Activated CD4-positive, alpha-beta T cell treated with anti-CD3 and anti-CD28 coated beads, Interleukin-2, amount 10 ng/mL, durations not matched to agents 7 days and 5 days (primary cell): ENCODE measurements around the gene MINDY4. TPM values are rescaled to one million over a fixed set of nuclear protein-coding genes. Genes with fewer than 3 reads are reported as not detected.
A peak's percentile ranks its signal among the peaks of the same experiment; 100 is the strongest.

Experiments used
- CTCF ChIA-PET: fragments of 350-600 bp; sonication (Branson Sonifier 250); formaldehyde crosslinking; loops from one replicate; lab custom pipeline; 2021; ENCODE audit warnings: antibody characterized with exemption; lab: Charles Lee
- POLR2A ChIA-PET: fragments of 350-600 bp; sonication (Branson Sonifier 250); formaldehyde crosslinking; loops from one replicate; lab custom pipeline; 2021; ENCODE audit warnings: antibody characterized with exemption; lab: Charles Lee
- DNase-seq: peaks from one replicate; pipeline ENCODE4 v3.0.0-alpha.2; 2020
- H3K27ac Mint-ChIP-seq: one replicate; pipeline ENCODE4 v1.8.0; 2021; ENCODE audit warnings: mild to moderate bottlenecking, moderate library complexity, mixed read lengths
- H3K27me3 Mint-ChIP-seq: one replicate; pipeline ENCODE4 v1.8.0; 2021; ENCODE audit warnings: mixed read lengths
- H3K36me3 Mint-ChIP-seq: one replicate; pipeline ENCODE4 v1.8.0; 2021; ENCODE audit warnings: low read depth, mixed read lengths
- H3K4me1 Mint-ChIP-seq: one replicate; pipeline ENCODE4 v1.8.0; 2021; ENCODE audit warnings: mixed read lengths
- H3K4me3 Mint-ChIP-seq: one replicate; pipeline ENCODE4 v1.8.0; 2021; ENCODE audit warnings: mild to moderate bottlenecking, moderate library complexity, mixed read lengths
- H3K9me3 Mint-ChIP-seq: one replicate; pipeline ENCODE4 v1.8.0; 2021; ENCODE audit warnings: mixed read lengths
- total RNA-seq, 2 experiments: library from RNA; stranded (reverse); gene quantifications; one replicate each; pipeline ENCODE4 v1.2.3, GENCODE V29; 2021

MINDY4 gene
- total RNA-seq, 2 experiments from 2014 or later = 1.3 to 1.8 TPM

GRCh38 chr7:30733216-30733615 lies 38.0 kb upstream of the MINDY4 start:
- ChIA-PET CTCF (interaction anchor here (1.3 kb wide), 1 partner anchor 24 kb away, joined by 4 read pairs; no protein-coding TSS in a partner anchor), POLR2A (no interaction called here)
- peaks cover 2% of the 10 kb centered on the region for H3K9me3 Mint-ChIP-seq
- DNase-seq = no peak
- H3K27ac Mint-ChIP-seq = no peak overlapping the region
- H3K36me3 Mint-ChIP-seq = peaks cover 7% of the 10 kb centered on the region
- H3K4me1 Mint-ChIP-seq = peaks cover 58% of the 10 kb centered on the region
- H3K4me3 Mint-ChIP-seq = no peak overlapping the region
- no peaks in the 10 kb centered on the region for H3K27me3 Mint-ChIP-seq

GRCh38 chr7:30733691-30734090 lies 37.5 kb upstream of the MINDY4 start:
- no peak overlapping the region for H3K4me3 Mint-ChIP-seq
- POLR2A ChIA-PET = no interaction called here
- CTCF ChIA-PET = interaction anchor here (1.2 to 1.3 kb wide), 2 partner anchors 12 to 25 kb away, joined by 3 to 4 read pairs; no protein-coding TSS in a partner anchor
- H3K4me1 Mint-ChIP-seq = peaks cover 58% of the 10 kb centered on the region
- peaks cover 2% of the 10 kb centered on the region for H3K9me3 Mint-ChIP-seq
- no peak overlapping the region for H3K27ac Mint-ChIP-seq
- no peaks in the 10 kb centered on the region for H3K27me3 Mint-ChIP-seq
- peaks cover 9% of the 10 kb centered on the region for H3K36me3 Mint-ChIP-seq
- DNase-seq = no peak

- Mint-ChIP-seq H3K27me3 (no peaks in the 10 kb centered on the region), H3K9me3 (peaks cover 2% of the 10 kb centered on the region), H3K4me1 (peaks cover 59% of the 10 kb centered on the region), H3K4me3 (no peak overlapping the region), H3K36me3 (peaks cover 5% of the 10 kb centered on the region), H3K27ac (peak overlapping the region; percentile 28)
- DNase-seq = no peak
- CTCF ChIA-PET = interaction anchor here (0.9 to 1.6 kb wide), 6 partner anchors 9 to 47 kb away, joined by 3 to 6 read pairs (median 4); partner anchors contain the start of gene INMT
- POLR2A ChIA-PET = no interaction called here
Observed at GRCh38 chr7:30734497-30734896, 36.7 kb upstream of the MINDY4 start.

GRCh38 chr7:30735631-30736030 lies 35.6 kb upstream of the MINDY4 start:
- Mint-ChIP-seq H3K9me3 (peaks cover 2% of the 10 kb centered on the region), H3K36me3 (peaks cover 5% of the 10 kb centered on the region), H3K4me1 (peaks cover 56% of the 10 kb centered on the region), H3K4me3 (no peak overlapping the region), H3K27me3 (no peaks in the 10 kb centered on the region), H3K27ac (no peak overlapping the region)
- ChIA-PET CTCF (interaction anchor here (0.8 to 1.6 kb wide), 4 partner anchors 9 to 33 kb away, joined by 3 to 6 read pairs (median 3); partner anchors contain the start of gene INMT), POLR2A (no interaction called here)
- no peak for DNase-seq

- no peak for DNase-seq
- H3K27me3 Mint-ChIP-seq = no peaks in the 10 kb centered on the region
- H3K9me3 Mint-ChIP-seq = peaks cover 2% of the 10 kb centered on the region
- peaks cover 5% of the 10 kb centered on the region for H3K36me3 Mint-ChIP-seq
- H3K27ac Mint-ChIP-seq = no peak overlapping the region
- ChIA-PET CTCF (interaction anchor here (1.0 kb wide), 1 partner anchor 34 kb away, joined by 3 read pairs; no protein-coding TSS in a partner anchor), POLR2A (no interaction called here)
- H3K4me1 Mint-ChIP-seq = peaks cover 51% of the 10 kb centered on the region
- H3K4me3 Mint-ChIP-seq = no peak overlapping the region
Observed at GRCh38 chr7:30736291-30736690, 34.9 kb upstream of the MINDY4 start.

- H3K4me3 Mint-ChIP-seq = peak overlapping the region; percentile 3
- H3K36me3 Mint-ChIP-seq = peaks cover 5% of the 10 kb centered on the region
- no peaks in the 10 kb centered on the region for H3K27me3 Mint-ChIP-seq
- peak overlapping the region; percentile 89 for H3K27ac Mint-ChIP-seq
- ChIA-PET CTCF (interaction anchor here (0.9 to 4.7 kb wide), 8 partner anchors 9 to 175 kb away, joined by 3 to 25 read pairs (median 4); no protein-coding TSS in a partner anchor), POLR2A (no interaction called here)
- peak; percentile 12 for DNase-seq
- peaks cover 42% of the 10 kb centered on the region for H3K4me1 Mint-ChIP-seq
- peaks cover 2% of the 10 kb centered on the region for H3K9me3 Mint-ChIP-seq
Observed at GRCh38 chr7:30738026-30738915, 32.9 kb upstream of the MINDY4 start.

- POLR2A ChIA-PET = no interaction called here
- no peak overlapping the region for H3K27ac Mint-ChIP-seq
- DNase-seq = no peak
- H3K27me3 Mint-ChIP-seq = peaks cover 2% of the 10 kb centered on the region
- CTCF ChIA-PET = interaction anchor here (0.6 to 4.7 kb wide), 17 partner anchors 10 to 464 kb away, joined by 3 to 25 read pairs (median 4); partner anchors contain the start of gene CRHR2
- peaks cover 49% of the 10 kb centered on the region for H3K4me1 Mint-ChIP-seq
- peaks cover 5% of the 10 kb centered on the region for H3K36me3 Mint-ChIP-seq
- H3K4me3 Mint-ChIP-seq = no peak overlapping the region
- peaks cover 2% of the 10 kb centered on the region for H3K9me3 Mint-ChIP-seq
Observed at GRCh38 chr7:30739691-30740090, 31.5 kb upstream of the MINDY4 start.

- ChIA-PET POLR2A (no interaction called here), CTCF (interaction anchor here (0.8 to 4.7 kb wide), 15 partner anchors 11 to 465 kb away, joined by 3 to 25 read pairs (median 4); partner anchors contain the start of gene CRHR2)
- Mint-ChIP-seq H3K9me3 (peaks cover 2% of the 10 kb centered on the region), H3K27ac (peak overlapping the region; percentile 19), H3K36me3 (peaks cover 5% of the 10 kb centered on the region), H3K4me1 (peaks cover 42% of the 10 kb centered on the region), H3K4me3 (no peak overlapping the region), H3K27me3 (peaks cover 2% of the 10 kb centered on the region)
- peak; percentile 79 for DNase-seq
Observed at GRCh38 chr7:30740417-30741181, 30.6 kb upstream of the MINDY4 start.

GRCh38 chr7:30741289-30741688 lies 29.9 kb upstream of the MINDY4 start:
- Mint-ChIP-seq H3K9me3 (peaks cover 2% of the 10 kb centered on the region), H3K4me1 (peaks cover 42% of the 10 kb centered on the region), H3K4me3 (no peak overlapping the region), H3K36me3 (peaks cover 5% of the 10 kb centered on the region), H3K27ac (no peak overlapping the region), H3K27me3 (peaks cover 2% of the 10 kb centered on the region)
- CTCF ChIA-PET = interaction anchor here (1.0 to 4.7 kb wide), 6 partner anchors 16 to 94 kb away, joined by 3 to 25 read pairs (median 4); partner anchors contain the start of gene CRHR2
- no peak for DNase-seq
- POLR2A ChIA-PET = no interaction called here

GRCh38 chr7:30743371-30744074 lies 27.7 kb upstream of the MINDY4 start:
- no peak overlapping the region for H3K4me3 Mint-ChIP-seq
- peaks cover 5% of the 10 kb centered on the region for H3K27me3 Mint-ChIP-seq
- peak overlapping the region; percentile 37 for H3K27ac Mint-ChIP-seq
- POLR2A ChIA-PET = no interaction called here
- H3K9me3 Mint-ChIP-seq = no peaks in the 10 kb centered on the region
- peaks cover 26% of the 10 kb centered on the region for H3K4me1 Mint-ChIP-seq
- peaks cover under 1% of the 10 kb centered on the region for H3K36me3 Mint-ChIP-seq
- CTCF ChIA-PET = no interaction called here
- no peak for DNase-seq

- Mint-ChIP-seq H3K27me3 (peaks cover 5% of the 10 kb centered on the region), H3K36me3 (no peaks in the 10 kb centered on the region), H3K27ac (no peak overlapping the region), H3K4me1 (peaks cover 21% of the 10 kb centered on the region), H3K4me3 (no peak overlapping the region), H3K9me3 (no peaks in the 10 kb centered on the region)
- ChIA-PET POLR2A (no interaction called here), CTCF (no interaction called here)
- no peak for DNase-seq
Observed at GRCh38 chr7:30744075-30744417, 27.2 kb upstream of the MINDY4 start.
